ENCODE measurements around the gene GALNT2. TPM values are rescaled to one million over a fixed set of nuclear protein-coding genes. Genes with fewer than 3 reads are reported as not detected.

The GALNT2 gene
- total RNA-seq, 1 donor: 17.2 TPM

- no peak overlapping the region for H3K4me3 ChIP-seq (ENCODE audit: low read length)
- H3K4me1 ChIP-seq (ENCODE audit: insufficient read depth, low read length): peaks cover 9% of the 10 kb centered on the region
- no peaks in the 10 kb centered on the region for H3K27me3 ChIP-seq (ENCODE audit: insufficient read depth, low read length)
- no peaks in the 10 kb centered on the region for H3K9me3 ChIP-seq (ENCODE audit: low read depth, low read length)
Observed at GRCh38 chr1:230233786-230234185, 166.7 kb downstream of the GALNT2 start.

GRCh38 chr1:230235876-230236275 is 168.8 kb downstream of the GALNT2 start:
- Histone ChIP-seq H3K4me1 (ENCODE audit: insufficient read depth, low read length) (peaks cover 9% of the 10 kb centered on the region), H3K4me3 (ENCODE audit: low read length) (no peak overlapping the region), H3K9me3 (ENCODE audit: low read depth, low read length) (no peaks in the 10 kb centered on the region), H3K27me3 (ENCODE audit: insufficient read depth, low read length) (no peaks in the 10 kb centered on the region)

GRCh38 chr1:230236301-230237008 is 169.4 kb downstream of the GALNT2 start:
- Histone ChIP-seq H3K4me1 (ENCODE audit: insufficient read depth, low read length) (peaks cover 9% of the 10 kb centered on the region), H3K27me3 (ENCODE audit: insufficient read depth, low read length) (no peaks in the 10 kb centered on the region), H3K4me3 (ENCODE audit: low read length) (no peak overlapping the region), H3K9me3 (ENCODE audit: low read depth, low read length) (no peaks in the 10 kb centered on the region)

- Histone ChIP-seq H3K4me1 (ENCODE audit: insufficient read depth, low read length) (peaks cover 5% of the 10 kb centered on the region), H3K27me3 (ENCODE audit: insufficient read depth, low read length) (no peaks in the 10 kb centered on the region), H3K4me3 (ENCODE audit: low read length) (no peak overlapping the region)
Observed at GRCh38 chr1:230237009-230237370, 170.0 kb downstream of the GALNT2 start.

DNA sequence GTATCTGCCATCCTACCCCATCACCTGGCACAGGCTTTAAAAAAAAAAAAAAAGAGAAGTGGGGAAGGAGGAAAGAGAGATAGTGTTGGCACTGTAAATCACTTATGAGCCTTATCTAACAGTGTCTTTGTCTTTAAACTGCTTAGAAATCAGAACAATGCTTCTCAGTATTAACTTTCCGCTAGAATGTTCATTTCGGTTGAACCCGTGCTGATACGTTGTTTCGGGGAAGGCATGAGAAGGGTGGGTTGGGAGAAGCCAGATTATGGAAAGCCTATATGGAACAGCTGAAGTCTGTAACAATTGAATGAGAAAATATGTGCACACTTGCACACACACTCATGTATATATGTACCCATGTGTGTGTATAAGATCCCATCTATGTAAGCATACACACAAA is 170.8 kb downstream of the GALNT2 start:
- Histone ChIP-seq H3K9me3 (ENCODE audit: low read depth, low read length) (no peaks in the 10 kb centered on the region), H3K4me1 (ENCODE audit: insufficient read depth, low read length) (no peaks in the 10 kb centered on the region), H3K4me3 (ENCODE audit: low read length) (no peak overlapping the region), H3K27me3 (ENCODE audit: insufficient read depth, low read length) (no peaks in the 10 kb centered on the region)

More at GRCh38 chr1:230237009-230237370, 170.0 kb downstream of the GALNT2 start:
- H3K9me3 ChIP-seq (ENCODE audit: low read depth, low read length): no peaks in the 10 kb centered on the region

GRCh38 chr1:230240446-230241086 is 173.5 kb downstream of the GALNT2 start:
- Histone ChIP-seq H3K4me1 (ENCODE audit: insufficient read depth, low read length) (no peaks in the 10 kb centered on the region), H3K4me3 (ENCODE audit: low read length) (no peak overlapping the region), H3K27me3 (ENCODE audit: insufficient read depth, low read length) (no peaks in the 10 kb centered on the region), H3K9me3 (ENCODE audit: low read depth, low read length) (no peaks in the 10 kb centered on the region)

DNA sequence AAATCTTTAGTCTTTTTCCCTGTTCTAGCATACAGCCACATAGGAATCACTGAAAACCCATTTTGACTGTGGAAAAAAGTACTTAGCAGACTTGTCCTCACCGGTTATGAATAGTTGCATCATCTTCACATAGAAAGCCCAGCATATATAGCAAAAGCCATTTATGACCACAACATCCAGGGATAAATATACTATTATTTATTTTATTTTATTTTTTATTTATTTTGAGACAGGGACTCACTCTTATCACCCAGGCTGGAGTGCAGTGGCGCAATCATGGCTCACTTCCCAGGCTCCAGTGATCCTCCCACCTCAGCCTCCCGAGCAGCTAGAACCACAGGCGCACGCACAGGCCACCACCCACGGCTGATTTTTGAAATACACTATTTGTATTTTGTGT is 175.3 kb downstream of the GALNT2 start:
- no peak overlapping the region for H3K4me3 ChIP-seq (ENCODE audit: low read length)
- H3K4me1 ChIP-seq (ENCODE audit: insufficient read depth, low read length): no peaks in the 10 kb centered on the region
- H3K27me3 ChIP-seq (ENCODE audit: insufficient read depth, low read length): no peaks in the 10 kb centered on the region
- H3K9me3 ChIP-seq (ENCODE audit: low read depth, low read length): no peaks in the 10 kb centered on the region

DNA sequence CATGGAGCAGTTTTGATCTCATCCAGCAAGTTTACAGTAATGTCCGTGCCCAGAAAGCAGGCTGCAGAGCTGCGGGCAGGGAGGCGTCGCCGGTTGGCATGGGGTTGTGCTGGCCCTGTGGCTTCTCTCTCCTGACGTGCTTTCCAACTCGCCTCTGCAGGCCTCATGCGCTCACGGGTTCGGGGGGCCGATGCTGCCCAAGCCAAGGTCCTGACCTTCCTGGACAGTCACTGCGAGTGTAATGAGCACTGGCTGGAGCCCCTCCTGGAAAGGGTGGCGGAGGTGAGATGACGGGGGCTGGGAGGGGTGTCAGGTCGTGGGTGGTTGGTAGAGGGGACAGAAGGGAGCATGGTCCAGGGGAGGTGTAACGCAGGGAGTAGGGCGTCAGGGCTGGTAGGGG is 176.1 kb downstream of the GALNT2 start:
- Histone ChIP-seq H3K4me1 (ENCODE audit: insufficient read depth, low read length) (no peaks in the 10 kb centered on the region), H3K9me3 (ENCODE audit: low read depth, low read length) (no peaks in the 10 kb centered on the region), H3K4me3 (ENCODE audit: low read length) (no peak overlapping the region), H3K27me3 (ENCODE audit: insufficient read depth, low read length) (no peaks in the 10 kb centered on the region)

- H3K27me3 ChIP-seq (ENCODE audit: insufficient read depth, low read length): no peaks in the 10 kb centered on the region
- H3K4me1 ChIP-seq (ENCODE audit: insufficient read depth, low read length): no peaks in the 10 kb centered on the region
- H3K4me3 ChIP-seq (ENCODE audit: low read length): no peak overlapping the region
- H3K9me3 ChIP-seq (ENCODE audit: low read depth, low read length): no peaks in the 10 kb centered on the region
Observed at GRCh38 chr1:230243583-230244353, 176.7 kb downstream of the GALNT2 start.

DNA sequence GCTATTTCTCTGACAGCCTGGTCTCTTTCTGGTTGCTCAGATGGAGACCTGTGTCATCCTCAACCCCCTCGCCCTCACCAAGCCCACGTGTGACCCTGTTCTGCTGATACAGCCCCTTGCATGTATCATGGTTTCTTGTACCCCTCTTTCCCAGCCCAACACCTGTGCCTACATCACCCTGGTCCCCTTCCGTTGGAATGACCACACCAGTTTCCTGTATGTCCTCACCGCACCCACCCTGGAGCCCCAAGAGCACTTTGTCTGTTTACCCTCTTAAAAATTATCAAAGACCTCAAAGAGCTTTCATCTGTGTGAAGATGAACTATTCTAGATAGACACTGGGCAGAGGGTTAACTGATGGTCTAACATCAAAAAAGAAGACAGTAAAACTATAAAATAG is 179.5 kb downstream of the GALNT2 start:
- no peaks in the 10 kb centered on the region for H3K4me1 ChIP-seq (ENCODE audit: insufficient read depth, low read length)
- no peak overlapping the region for H3K4me3 ChIP-seq (ENCODE audit: low read length)
- no peaks in the 10 kb centered on the region for H3K27me3 ChIP-seq (ENCODE audit: insufficient read depth, low read length)
- H3K9me3 ChIP-seq (ENCODE audit: low read depth, low read length): no peaks in the 10 kb centered on the region

GRCh38 chr1:230248016-230248888 is 181.2 kb downstream of the GALNT2 start:
- Histone ChIP-seq H3K9me3 (ENCODE audit: low read depth, low read length) (no peaks in the 10 kb centered on the region), H3K27me3 (ENCODE audit: insufficient read depth, low read length) (no peaks in the 10 kb centered on the region), H3K4me3 (ENCODE audit: low read length) (no peak overlapping the region), H3K4me1 (ENCODE audit: insufficient read depth, low read length) (no peaks in the 10 kb centered on the region)

DNA sequence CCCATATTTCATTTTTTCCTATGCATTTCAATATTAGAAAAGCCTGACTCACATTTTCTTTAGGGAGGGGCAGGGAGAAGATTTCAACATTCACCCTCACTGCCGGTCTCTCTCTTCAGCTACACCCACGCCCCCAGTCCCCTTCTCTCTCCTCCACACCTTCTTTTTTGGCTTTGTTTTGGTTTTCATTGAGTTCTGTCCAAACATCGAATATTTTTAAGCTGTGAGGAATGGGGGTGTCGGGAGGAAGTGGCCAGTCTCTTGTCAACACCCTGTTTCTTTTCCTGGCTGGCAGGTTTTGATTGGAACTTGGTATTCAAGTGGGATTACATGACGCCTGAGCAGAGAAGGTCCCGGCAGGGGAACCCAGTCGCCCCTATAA is 181.8 kb downstream of the GALNT2 start:
- H3K9me3 ChIP-seq (ENCODE audit: low read depth, low read length): no peaks in the 10 kb centered on the region
- no peaks in the 10 kb centered on the region for H3K27me3 ChIP-seq (ENCODE audit: insufficient read depth, low read length)
- no peak overlapping the region for H3K4me3 ChIP-seq (ENCODE audit: low read length)
- H3K4me1 ChIP-seq (ENCODE audit: insufficient read depth, low read length): no peaks in the 10 kb centered on the region

DNA sequence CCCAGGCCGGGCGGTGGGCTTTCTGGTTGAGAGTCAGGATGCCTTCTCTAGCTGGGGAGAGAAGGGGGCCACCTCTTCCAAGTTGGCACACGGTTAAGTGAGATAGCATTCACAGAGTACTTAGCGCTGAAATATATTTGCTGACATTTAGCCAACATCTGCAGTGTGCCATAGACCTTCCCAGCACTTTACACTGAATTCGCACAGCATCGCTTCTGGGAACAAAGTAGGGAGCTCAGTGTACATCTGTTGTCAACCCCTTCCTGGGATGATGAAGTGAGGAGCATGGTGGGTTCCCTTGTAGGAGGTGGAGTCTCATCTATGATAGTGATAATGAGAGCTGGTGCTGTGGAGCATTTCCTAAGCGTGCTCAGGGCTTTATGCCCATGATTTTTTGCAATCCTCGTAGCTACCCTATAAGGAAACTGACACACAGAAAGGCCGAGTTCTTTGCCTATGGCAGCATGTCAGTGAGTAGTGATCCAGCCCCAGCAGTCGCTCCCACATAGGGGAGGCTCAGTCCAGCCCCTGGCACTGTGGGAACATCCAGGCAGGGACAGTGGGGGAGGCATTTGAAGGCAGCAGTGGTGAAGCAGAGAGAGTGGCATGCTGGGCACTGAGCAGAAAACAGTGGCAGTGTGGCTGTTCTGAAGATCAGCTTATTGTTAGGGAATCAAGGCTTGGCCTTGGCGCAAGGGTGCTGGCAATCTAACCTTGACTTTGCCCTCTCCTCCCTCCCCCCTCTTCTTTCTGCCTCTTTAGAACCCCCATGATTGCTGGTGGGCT is 182.8 kb downstream of the GALNT2 start:
- H3K4me1 ChIP-seq (ENCODE audit: insufficient read depth, low read length): no peaks in the 10 kb centered on the region
- H3K4me3 ChIP-seq (ENCODE audit: low read length): no peak overlapping the region
- no peaks in the 10 kb centered on the region for H3K9me3 ChIP-seq (ENCODE audit: low read depth, low read length)
- H3K27me3 ChIP-seq (ENCODE audit: insufficient read depth, low read length): no peaks in the 10 kb centered on the region

- Histone ChIP-seq H3K9me3 (ENCODE audit: low read depth, low read length) (no peaks in the 10 kb centered on the region), H3K27me3 (ENCODE audit: insufficient read depth, low read length) (no peaks in the 10 kb centered on the region), H3K4me1 (ENCODE audit: insufficient read depth, low read length) (no peaks in the 10 kb centered on the region), H3K4me3 (ENCODE audit: low read length) (no peak overlapping the region)
Observed at GRCh38 chr1:230250666-230251065, 183.6 kb downstream of the GALNT2 start.

Measured in mononuclear cell (primary cell).